ENCODE results near the gene ATP1A3.
"Not testable (repeated sequence)": the region's sequence is repeated elsewhere in the genome, so short reads cannot be mapped to it uniquely, and the experiment has no call there.

The ATP1A3 gene

DNA sequence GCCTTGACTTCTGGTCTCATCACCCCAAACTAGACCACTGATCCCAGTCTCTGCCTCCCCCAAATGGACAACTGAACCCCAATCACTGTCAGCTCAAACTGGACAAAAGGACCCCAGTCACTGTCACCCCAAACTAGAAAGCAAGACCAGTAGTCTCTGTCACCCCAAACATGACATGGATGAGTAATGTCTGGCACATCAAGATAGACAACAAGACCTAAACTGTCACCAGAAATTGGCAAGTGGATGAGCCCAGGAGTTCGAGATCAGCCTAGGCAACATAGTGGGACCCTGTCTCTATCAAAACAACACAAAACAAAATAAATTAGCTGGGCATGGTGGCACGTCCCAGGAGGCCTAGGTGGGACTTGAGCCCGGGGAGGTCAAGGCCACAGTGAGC is 46.9 kb downstream of the ATP1A3 start:
- DNase-seq (ENCODE audit: low read depth, low spot score) = no peak

DNA sequence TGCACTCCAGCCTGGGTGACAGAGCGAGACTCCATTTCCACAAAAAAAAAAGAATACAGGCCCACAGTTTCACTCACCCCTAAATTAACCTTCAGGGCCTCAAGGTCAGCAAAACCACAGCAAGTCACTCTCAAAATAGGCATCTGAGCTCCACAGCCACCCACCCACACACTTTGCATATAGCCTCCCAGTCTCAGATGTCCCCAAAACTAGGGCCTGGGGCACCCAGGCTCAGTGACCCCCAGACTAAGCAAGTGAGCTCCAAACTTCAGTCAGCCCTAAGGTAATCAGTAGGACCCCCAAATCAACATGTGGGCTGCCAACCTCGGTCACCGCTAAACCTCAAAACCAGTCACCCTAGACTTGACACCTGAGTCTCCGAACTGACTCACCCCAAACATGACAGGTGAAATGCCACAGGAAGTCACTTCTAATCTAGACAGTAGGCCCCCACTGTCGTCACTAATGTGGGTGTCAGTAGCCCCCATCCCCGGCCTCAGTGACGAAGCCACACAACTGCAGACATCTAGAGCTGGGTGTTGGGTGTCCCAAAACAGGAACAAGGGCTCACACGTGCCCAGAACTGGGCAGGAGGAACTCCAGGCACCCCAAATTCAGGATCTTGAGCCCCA is 48.8 kb downstream of the ATP1A3 start:
- DNase-seq (ENCODE audit: low read depth, low spot score) = peak; percentile 76

DNA sequence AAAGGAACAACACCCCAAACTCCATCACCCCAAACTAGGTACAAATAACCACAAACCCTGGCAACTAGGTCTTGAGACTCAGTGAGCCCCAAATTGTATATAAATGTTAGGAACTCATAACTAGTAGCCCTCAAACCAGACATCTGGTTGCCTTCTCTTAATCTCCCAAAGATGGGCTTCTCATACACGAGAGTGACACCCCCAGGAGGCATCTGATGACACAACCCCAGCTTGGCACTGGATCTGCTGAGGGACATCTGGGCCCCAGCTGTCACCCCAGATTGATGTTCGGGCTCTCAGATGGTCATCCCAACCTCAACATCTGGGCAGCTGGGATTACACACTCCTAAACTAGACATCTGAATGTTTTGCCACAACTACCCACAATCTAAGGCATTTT is 49.7 kb downstream of the ATP1A3 start:
- no peak for DNase-seq (ENCODE audit: low read depth, low spot score)

DNA sequence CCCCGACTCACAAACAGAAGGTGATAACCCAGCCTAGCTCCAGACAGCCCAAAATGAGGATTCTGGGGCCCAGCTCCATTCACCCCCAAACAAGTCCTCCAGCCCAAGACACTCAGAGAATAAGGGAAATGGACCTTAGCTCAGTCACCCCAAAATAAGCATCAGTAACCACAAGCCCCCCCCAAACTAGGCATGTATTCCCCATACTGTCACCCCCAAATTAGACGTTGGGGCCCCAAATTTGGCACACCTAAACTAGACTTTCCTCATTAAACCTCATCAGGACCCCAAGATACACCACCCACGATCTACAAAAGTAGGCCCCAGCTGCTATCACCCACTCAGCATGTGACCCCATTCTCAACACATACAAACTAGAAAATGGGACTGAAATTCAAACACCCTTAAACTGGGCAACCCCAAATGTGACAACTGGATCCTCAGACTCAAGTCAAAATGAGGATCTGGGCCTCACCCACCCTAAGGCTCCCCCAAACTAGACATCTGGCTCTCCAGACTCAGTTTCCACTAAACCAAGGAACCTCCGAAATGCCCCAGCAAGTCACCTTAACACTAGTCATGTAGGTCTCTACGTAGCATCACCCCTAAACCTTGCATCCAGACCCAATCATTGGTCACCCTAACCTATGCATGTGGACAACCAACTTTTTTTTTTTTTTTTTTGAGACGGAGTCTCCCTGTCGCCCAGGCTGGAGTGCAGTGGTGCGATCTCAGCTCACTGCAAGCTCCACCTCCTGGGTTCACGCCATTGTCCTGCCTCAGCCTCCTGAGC is 52.4 kb downstream of the ATP1A3 start:
- no peak for DNase-seq (ENCODE audit: low read depth, low spot score)

DNA sequence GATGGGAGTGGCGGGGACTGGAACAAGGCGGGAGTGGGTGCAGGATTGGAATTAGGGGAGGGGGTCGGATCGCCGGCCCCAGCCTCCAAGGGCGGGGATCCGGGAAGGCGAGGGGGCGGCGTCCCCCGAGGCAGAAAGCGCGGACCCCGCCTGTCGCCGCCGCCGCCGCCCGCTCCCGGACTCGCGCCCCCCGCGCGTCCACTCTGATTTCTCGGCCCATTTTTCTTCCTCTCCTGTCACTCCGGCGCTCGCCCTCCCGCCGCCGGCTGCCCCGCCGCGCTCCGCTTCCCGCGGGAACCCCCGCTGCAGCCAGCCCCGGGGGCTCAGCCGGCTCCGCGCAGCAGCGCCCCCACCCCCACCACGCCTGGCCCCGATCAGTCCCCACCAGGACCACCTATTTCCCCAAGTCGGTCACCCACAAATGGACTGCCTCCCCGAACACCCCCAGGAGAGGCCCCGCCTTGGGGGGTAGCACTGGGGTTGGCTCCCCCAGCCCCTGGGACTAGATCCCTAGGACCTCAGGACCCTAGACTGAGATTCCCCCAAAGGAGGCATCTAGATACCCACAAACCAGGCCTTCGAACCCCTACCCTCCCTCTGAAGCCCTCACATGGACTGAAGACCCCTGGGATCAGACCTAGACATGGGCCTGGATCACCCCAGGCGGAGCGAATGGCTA is 53.2 kb downstream of the ATP1A3 start:
- DNase-seq (ENCODE audit: low read depth, low spot score) = no peak

DNA sequence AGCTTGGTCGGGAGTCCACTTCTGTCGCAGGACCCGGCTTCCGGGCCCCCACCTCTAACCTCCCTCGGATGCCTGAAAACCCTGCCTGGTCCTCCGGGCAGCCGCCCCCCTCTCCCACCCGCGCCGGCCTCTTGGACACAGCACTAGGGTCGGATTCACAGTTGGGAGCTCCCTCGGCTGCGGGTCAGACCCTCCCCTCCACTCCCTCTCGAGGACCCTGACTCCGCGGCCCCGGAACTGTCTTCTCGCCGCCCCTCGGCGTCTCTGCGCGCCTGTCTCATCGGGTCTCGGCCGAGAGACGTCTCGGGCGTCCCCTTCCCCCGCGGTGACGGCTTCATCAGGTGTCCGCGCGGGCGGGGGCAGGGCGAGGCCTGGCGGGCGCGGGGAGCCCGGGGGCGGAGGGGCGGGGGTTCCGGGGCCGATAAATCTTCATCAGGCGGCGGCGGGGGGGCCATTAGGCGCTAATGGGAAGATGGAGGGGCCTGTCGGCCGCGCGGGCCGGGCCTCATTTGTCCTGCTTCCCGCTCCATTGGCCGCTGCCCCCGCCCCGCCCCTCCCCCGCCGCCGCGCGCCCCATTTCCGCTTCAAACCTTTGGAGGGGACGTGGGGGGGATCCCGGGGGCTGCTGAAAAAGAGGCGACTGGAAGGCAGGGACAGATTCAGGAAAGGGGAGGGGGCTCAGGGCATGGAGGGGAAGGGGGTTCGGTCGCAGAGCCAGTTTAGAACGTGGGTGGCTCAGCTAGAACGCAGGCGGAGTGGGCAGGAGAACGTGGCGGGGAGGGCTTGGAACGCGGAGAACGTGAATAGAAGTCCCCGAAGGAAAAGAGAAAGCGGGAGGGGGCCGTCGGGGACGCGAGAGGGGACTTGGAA is 53.9 kb downstream of the ATP1A3 start:
- no peak for DNase-seq (ENCODE audit: low read depth, low spot score)

DNA sequence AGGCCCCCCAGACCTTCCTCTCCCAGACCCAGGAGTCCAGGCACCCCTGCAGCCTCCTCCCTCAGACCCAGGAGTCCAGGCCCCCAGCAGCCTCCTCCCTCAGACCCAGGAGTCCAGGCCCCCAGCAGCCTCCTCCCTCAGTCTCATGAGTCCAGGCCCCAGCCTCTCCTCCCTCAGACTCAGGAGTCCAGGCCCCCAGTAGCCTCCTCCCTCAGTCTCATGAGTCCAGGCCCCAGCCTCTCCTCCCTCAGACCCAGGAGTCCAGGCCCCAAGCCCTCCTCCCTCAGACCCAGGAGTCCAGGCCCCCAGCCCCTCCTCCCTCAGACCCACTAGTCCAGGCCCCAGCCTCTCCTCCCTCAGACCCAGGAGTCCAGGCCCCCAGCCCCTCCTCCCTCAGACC is 54.8 kb downstream of the ATP1A3 start:
- not testable (repeated sequence) for DNase-seq (ENCODE audit: low read depth, low spot score)

DNA sequence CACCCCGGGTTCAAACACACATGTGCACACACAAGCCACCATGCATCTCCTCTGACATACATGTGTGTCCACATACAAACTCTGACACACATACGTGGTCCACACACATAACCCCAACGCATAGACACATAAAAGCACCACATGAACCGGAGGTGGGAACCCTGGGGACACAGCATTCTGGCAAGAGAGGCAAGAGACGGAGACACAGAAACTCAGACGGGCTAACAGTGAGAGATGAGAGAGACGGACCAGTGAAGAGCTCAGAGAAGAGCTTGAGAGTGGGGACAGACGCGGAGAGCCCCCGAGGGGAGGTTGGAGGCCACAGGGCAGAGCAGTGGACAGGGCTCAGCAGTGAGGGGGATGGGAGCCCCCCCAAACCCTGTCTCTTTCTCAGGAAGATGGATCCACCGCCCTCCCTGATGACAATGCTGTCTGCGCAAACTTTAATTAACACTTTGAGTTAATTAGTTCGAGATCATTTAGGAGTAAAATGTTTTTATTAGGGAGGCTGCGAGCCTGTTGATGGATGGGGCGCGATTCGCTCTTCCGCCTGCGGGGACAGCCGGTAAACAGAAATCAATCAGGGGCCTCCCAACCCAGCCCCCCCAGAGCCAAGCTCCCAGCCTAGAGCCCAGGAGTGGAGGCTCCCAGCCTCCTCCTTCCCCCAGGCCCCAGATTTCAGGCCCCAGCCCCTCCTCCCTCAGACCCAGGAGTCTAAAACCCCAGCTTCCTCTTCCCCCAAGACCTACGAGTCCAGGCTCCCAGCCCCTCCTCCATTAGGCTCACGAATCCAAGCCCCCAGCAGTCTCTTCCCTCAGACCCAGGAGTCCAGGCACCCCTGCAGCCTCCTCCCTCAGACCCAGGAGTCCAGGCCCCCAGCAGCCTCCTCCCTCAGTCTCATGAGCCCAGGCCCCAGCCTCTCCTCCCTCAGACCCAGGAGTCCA is 56.2 kb downstream of the ATP1A3 start:
- DNase-seq (ENCODE audit: low read depth, low spot score) = no peak

DNA sequence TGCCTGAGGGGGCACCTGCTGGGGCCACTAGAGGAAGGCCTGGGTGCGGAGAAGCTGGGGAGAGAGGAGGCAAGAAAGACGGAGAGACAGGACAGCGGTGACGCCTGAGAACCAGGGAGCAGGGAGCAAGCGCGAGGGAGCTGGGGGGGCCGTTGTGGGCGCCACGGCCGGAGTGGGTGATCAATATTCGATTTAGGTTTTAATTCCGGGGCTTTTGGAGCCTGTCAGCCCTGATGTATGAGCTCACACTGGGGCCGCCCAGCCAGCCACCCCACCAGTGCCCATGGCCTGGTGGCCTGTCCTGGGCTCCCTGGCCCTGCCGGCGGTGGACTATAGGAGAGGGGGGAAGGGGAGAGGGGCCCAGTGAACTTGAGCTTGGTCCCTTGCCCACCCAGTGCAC is 57.1 kb downstream of the ATP1A3 start:
- no peak for DNase-seq (ENCODE audit: low read depth, low spot score)

DNA sequence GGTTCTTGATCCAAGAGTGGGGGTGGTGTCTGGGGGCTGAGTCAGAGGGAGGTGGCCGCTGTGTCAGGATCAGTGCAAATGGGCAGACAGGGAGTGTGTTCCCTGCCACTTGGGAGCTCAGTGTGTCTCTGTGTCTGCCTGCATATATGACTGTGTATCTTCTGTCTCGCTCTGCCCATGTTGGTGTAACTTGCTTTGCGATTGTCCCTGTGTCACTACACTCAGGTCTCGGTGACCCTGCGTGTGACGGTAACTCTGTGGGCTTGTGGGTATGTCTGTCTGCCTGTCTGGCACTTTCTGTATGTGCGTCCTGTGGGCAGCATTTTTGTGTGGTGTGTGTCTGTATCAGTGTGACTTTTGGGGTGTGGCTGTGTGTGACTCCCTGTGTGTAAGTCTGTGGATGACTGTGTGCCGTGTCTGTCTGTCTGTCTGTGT is 57.6 kb downstream of the ATP1A3 start:
- DNase-seq (ENCODE audit: low read depth, low spot score) = no peak

DNA sequence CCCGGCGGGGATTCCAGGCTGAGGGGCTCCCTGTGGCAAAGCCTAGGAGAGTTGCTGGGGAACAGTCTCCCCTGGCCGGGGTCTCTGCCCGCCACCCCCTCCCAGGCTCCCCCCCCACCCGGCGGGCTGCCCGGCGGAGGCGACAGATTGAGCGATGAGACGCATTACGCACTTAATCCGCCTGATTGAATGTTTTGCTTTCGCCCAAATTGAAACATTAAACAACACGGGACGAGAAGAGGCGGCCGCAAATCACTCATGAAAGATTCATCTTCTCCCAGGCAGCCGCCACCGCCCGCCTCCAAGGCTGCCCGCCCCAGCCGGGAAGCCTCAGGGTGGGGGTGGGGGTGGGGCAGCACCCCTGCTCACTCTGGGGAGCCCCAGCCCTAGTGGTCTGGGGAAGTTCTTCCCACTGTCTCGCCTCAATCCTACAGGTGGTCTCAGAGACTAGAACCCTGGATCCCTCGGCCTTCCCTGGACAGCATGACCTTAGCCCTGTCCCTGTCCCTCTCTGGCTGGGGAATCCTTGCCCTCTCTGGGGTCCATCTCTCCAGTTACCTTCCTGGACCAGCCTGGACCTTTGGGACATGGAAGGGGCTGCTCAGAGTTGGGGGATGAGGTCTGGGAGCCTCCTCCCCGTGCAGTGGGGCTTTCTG is 58.1 kb downstream of the ATP1A3 start:
- DNase-seq (ENCODE audit: low read depth, low spot score) = no peak

DNA sequence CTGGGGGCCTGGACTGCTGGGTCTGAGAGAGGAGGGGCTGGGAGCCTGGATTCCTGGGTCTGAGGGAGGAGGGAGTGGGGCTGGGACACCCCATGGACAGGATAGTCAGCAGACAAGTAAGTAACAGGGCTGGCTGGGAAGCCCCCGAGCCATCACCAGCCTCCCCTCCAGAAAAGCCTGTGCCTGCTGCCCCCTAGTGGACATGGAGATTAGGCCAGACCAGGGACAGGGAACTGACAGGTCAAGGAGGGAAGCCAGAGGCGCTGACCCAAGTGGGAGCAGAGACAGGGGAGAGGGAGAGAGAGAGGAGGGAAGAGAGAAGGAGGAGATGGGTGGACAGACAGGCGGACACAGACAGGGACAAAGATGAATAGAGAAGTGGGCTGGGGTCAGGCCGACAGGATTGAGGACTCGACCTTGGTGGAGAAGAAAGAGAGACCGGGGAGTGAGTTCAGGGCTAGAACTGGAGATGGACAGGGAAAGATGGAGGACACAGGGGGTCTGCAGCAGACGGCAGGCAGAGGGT is 59.1 kb downstream of the ATP1A3 start:
- peak; percentile 60 for DNase-seq (ENCODE audit: low read depth, low spot score)

DNA sequence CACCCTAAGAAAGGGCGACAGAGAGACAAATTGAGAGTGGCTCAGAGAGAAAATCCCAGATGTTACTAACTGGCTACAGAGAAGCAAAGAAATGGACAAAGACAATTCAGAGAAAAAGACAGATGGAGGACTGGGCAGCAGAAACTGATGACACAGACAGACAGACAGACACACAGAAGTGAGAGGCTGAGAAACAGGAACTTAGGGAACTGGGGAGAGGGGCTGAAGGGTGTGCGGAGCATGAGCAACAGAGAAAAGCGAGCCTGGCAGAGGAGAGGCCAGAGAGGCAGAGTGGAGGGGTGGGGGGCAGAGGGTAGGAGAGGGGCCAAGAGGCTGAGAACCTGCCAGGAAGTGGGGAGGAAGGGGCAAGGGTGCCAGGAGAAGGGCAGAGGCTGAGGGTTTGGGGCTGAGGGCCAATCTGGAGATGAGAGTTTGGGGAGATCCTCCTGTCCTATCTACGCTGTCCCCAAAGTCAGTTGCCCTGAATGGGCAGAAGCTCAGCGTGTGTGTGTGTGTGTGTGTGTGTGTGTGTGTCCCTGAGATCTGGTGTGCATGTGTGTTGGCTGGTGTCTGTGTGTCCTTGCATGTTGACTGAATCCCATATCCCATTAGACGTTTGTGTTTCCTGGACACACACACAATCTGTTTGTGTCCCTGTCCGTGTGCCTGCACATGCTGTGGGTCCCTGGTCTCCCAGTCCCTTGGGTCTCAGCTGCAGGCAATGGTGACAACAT is 60.2 kb downstream of the ATP1A3 start:
- no peak for DNase-seq (ENCODE audit: low read depth, low spot score)

DNA sequence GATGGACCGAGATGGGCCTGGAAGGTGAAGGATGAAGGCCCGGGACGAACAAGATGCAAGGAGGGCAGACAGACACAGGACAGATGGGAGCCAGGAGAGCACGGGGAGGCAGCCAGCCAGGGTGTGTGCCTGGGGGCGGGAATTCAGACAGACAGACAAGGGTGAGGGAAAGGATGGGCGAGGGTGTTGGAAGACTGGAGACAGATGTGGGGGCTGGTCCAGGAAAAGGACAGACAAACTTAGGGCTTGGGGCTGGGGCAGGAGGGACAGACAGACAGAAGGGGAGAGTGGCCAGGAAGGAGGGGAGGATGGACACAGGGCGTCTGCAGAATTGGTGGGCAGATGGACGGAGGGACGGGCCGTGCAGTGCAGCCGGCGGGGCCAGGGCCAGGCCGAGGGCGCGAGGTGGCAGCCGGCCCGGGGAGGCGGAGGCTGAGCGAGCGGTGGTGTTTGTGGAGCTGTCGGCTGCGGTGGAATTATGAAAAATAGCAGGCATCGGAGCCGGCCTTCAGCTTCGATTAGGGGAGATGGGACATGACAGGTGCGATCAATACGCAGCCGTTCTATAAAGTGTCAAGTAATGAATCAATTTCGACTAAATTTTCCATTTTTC is 61.2 kb downstream of the ATP1A3 start:
- no peak for DNase-seq (ENCODE audit: low read depth, low spot score)

DNA sequence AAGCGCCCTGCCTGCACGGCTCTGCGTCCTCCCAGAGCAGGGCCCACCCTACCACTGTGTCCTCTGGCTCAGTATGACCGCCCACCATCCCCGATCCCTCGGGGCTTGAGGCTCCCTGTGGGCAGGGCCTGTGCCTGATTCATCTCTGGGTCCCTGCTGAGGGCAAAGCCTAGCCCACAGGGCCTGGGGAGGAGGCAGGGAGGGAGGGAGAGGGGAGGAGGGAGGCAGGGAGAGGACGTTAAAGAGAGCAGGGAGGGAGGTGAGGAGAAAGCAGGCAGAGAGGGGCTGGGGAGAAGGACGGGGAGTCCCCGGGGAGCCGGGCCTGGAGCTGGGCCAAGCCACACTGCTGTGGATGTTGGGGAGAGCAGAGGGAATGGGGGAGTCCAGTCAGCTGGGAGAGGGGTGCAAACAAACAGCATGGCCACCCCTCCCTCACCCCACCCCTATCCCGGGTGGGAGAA is 61.7 kb downstream of the ATP1A3 start:
- DNase-seq (ENCODE audit: low read depth, low spot score) = no peak

DNA sequence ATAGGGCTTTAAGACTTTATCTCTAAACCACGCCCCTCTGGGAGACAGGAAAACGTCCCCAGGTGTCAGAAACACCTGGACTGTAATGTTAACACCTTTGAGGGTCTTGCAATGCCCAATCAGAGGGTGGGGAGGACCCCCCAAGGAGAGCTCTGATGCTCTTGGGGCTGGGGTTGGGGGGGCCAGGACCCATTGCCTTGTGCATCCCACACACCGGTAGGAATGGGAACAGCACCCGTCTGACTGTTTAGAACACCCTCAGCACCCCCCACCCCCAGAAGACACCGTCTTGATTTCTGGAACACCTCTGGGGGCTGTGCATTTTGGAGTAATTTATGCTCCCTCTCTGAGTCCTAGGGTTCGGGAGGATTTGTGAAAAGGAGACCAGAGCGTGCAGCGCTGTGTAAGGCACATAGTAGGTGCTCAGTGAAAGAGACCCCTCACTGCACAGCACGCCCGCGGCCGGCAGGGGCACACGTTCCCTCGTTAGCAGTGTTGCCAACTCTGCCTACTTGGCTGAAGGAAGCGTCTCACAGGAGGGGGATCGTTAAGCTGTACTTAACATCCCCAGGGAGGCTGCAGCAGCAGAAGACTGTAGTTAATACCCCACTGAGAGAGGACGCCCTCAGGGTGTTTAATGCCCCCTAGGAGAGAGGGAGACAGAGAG is 63.0 kb downstream of the ATP1A3 start:
- no peak for DNase-seq (ENCODE audit: low read depth, low spot score)

DNA sequence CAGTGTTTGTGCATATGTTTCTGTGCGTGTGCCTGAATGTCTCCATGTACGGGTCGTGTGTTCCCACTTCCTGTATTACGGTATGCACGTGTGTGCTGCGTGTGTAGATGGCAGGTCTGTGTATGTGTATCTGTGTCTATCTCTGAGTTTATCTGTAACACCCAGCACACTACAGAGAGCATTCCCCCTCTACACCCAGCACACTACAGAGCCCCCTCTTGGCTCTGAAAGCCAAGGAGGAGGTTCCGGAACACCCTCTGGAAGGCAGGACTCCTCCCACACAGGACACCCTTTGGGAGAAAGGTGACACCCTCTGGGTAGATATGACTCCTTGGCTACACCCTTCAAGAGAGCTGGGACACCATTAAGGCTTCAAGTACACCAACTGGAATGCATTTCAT is 63.7 kb downstream of the ATP1A3 start:
- DNase-seq (ENCODE audit: low read depth, low spot score) = no peak

DNA sequence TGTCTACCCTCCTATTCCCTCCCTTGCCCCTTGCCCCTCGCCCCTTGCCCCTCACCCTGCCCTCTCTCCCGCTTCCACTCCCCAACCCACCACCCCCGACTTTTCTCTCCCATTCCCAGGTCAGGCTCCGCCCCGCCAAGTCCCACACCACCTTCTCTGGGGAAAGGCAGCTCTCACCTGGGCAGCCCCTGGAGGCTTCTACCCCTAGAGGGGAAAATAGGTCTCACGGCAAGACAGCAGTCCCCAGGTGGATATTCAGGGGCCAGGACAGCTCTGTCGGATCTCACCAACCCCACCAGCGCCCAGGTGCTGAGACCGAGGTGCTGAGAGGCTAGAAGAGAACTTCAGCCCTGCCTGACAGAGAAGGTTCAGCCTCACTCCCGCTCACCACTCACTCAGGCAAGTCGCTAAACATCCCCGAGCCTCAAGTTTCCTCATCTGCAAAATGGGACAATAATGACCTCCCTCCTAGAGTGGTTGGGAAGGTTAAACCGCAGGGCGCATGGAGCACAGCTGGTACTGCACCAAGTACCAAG is 64.4 kb downstream of the ATP1A3 start:
- no peak for DNase-seq (ENCODE audit: low read depth, low spot score)
